ENCODE data around the gene CHMP2A.

The CHMP2A gene

GRCh38 chr19:58538257-58539168 lies 16.4 kb downstream of the CHMP2A start:
- DNase-seq (ENCODE audit: low read depth, low spot score): no peak

- DNase-seq (ENCODE audit: low read depth, low spot score): no peak
These were observed 17.8 kb downstream of the CHMP2A start for GRCh38 chr19:58536852-58537798.

- DNase-seq (ENCODE audit: low read depth, low spot score): no peak
These were observed 19.0 kb downstream of the CHMP2A start for GRCh38 chr19:58535857-58536256.

GRCh38 chr19:58531034-58531840 lies 23.7 kb downstream of the CHMP2A start:
- DNase-seq (ENCODE audit: low read depth, low spot score): no peak

- no peak for DNase-seq (ENCODE audit: low read depth, low spot score)
These were observed 25.5 kb downstream of the CHMP2A start for GRCh38 chr19:58529405-58529804.

- no peak for DNase-seq (ENCODE audit: low read depth, low spot score)
These were observed 32.2 kb downstream of the CHMP2A start for GRCh38 chr19:58522709-58523108.

- no peak for DNase-seq (ENCODE audit: low read depth, low spot score)
These were observed 33.3 kb downstream of the CHMP2A start for GRCh38 chr19:58521651-58522050.

- DNase-seq (ENCODE audit: low read depth, low spot score): no peak
These were observed 34.7 kb downstream of the CHMP2A start for GRCh38 chr19:58520257-58520599.

GRCh38 chr19:58519355-58520256 lies 35.3 kb downstream of the CHMP2A start, which contains the start of gene ZBTB45:
TSS of gene ZBTB45 (minus strand) at chr19:58519810. CDS start at chr19:58517673, 2,137 bp downstream.
- peak; percentile 75 for DNase-seq (ENCODE audit: low read depth, low spot score)

- no peak for DNase-seq (ENCODE audit: low read depth, low spot score)
These were observed 35.9 kb downstream of the CHMP2A start for GRCh38 chr19:58519087-58519354.

- no peak for DNase-seq (ENCODE audit: low read depth, low spot score)
These were observed 36.4 kb downstream of the CHMP2A start for GRCh38 chr19:58518256-58519086.

GRCh38 chr19:58516964-58517833 lies 37.7 kb downstream of the CHMP2A start:
- DNase-seq (ENCODE audit: low read depth, low spot score): no peak

GRCh38 chr19:58516246-58516836 lies 38.6 kb downstream of the CHMP2A start:
- DNase-seq (ENCODE audit: low read depth, low spot score): no peak

GRCh38 chr19:58515259-58515658 lies 39.6 kb downstream of the CHMP2A start:
- DNase-seq (ENCODE audit: low read depth, low spot score): no peak

GRCh38 chr19:58514564-58515022 lies 40.3 kb downstream of the CHMP2A start:
- no peak for DNase-seq (ENCODE audit: low read depth, low spot score)

GRCh38 chr19:58513694-58514563 lies 41.0 kb downstream of the CHMP2A start:
- DNase-seq (ENCODE audit: low read depth, low spot score): peak; percentile 90

GRCh38 chr19:58513213-58513693 lies 41.7 kb downstream of the CHMP2A start:
- DNase-seq (ENCODE audit: low read depth, low spot score): no peak
